Colonic mucosa (tissue), 4 donors: ENCODE results near the gene RAI1. TPM values are rescaled to one million over a fixed set of nuclear protein-coding genes. Genes with fewer than 3 reads are reported as not detected.

Source experiments
- DNase-seq: peaks from one replicate; pipeline ENCODE4 v3.0.0-alpha.2; 2020
- H3K27ac ChIP-seq: fragments of 200-600 bp; one replicate; pipeline ENCODE4 v1.8.0; 2021
- H3K27me3 ChIP-seq: fragments of 200-600 bp; one replicate; pipeline ENCODE4 v1.8.0; 2021
- H3K36me3 ChIP-seq: fragments of 200-600 bp; one replicate; pipeline ENCODE4 v1.8.0; 2021
- H3K4me1 ChIP-seq: fragments of 200-600 bp; one replicate; pipeline ENCODE4 v1.8.0; 2021; ENCODE audit warnings: mild to moderate bottlenecking
- H3K4me3 ChIP-seq: fragments of 200-600 bp; one replicate; pipeline ENCODE4 v1.8.0; 2021
- H3K9ac ChIP-seq, 2 donors: one replicate each; pipeline ENCODE4 v1.7.0; 2013; ENCODE audit warnings: control low read depth in 2 of 2, low read depth in 2 of 2, low read length in 2 of 2
- H3K9me3 ChIP-seq: fragments of 200-600 bp; one replicate; pipeline ENCODE4 v1.8.0; 2021
- intact Hi-C: fragments of 100-400 bp; cut with DNase I; formaldehyde crosslinking; loops from one replicate; pipeline ENCODE4 v1.14.1; 2022
- total RNA-seq, 2 donors: library from RNA; stranded (reverse); fragmentation: NEBNext Ultra II Directional in 1 of 2; extraction: Animal tissue kit (Norgen Biotek cat#: 25700) in 1 of 2; gene quantifications; one replicate each; pipeline ENCODE4 v1.2.1, GENCODE V29; 2021
- TF ChIP-seq, protein P1 (sequence below): fragments of 200-600 bp; IDR thresholded peaks from one replicate; pipeline ENCODE4 v1.8.0; 2022; ENCODE audit warnings: antibody characterized with exemption, mild to moderate bottlenecking
- donor health status: healthy.
- donor health status: DM: no; HTN: no; CAD: no.
- donor health status: DM: no; HTN: no; CAD: no.

The RAI1 gene
- total RNA-seq, 2 donors from 2014 or later, result 21.8 to 24.5 TPM

DNA sequence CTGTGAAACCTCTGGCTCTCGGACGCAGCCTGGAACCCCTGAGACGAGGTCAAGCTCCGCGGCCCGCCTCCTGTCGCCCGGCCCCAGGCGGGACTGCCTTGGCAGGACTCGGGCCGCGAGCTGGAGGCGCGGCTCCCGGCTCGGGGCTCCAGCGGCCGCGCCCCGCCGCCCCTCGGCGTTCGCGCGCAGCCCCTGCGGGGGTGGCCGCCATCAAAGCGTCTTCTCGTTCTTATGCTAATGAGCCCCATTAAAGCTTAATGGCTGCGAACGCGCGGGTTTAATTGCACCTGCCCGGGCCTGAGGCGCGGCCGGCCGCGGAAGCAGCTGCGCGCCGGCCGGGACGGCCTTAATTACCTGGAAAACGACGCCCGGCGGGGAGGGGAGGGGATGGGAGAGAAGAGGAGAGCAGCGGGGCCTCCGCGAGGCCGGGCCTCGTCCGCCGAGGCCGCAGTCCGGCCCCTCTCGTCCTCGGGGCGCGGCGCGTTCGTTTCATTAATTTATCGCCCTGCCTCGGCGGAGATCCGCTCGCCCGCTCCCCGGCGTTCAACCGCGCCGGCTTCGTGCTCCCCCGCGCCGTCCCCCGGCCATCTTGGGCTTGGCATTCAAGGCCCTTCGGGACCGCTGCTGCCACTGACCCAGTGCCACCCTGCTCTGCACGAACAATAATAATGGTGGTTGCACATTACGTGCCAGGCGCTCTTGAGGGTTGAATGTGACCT, 19.2 kb downstream of the RAI1 start:
- TF ChIP-seq, protein P1, sequence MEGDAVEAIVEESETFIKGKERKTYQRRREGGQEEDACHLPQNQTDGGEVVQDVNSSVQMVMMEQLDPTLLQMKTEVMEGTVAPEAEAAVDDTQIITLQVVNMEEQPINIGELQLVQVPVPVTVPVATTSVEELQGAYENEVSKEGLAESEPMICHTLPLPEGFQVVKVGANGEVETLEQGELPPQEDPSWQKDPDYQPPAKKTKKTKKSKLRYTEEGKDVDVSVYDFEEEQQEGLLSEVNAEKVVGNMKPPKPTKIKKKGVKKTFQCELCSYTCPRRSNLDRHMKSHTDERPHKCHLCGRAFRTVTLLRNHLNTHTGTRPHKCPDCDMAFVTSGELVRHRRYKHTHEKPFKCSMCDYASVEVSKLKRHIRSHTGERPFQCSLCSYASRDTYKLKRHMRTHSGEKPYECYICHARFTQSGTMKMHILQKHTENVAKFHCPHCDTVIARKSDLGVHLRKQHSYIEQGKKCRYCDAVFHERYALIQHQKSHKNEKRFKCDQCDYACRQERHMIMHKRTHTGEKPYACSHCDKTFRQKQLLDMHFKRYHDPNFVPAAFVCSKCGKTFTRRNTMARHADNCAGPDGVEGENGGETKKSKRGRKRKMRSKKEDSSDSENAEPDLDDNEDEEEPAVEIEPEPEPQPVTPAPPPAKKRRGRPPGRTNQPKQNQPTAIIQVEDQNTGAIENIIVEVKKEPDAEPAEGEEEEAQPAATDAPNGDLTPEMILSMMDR, result no peak
- intact Hi-C loops, result no loop called here
- H3K27me3 ChIP-seq, result no peaks in the 10 kb centered on the region
- H3K9me3 ChIP-seq, result no peaks in the 10 kb centered on the region
- peak overlapping the region; percentile 38 for H3K4me3 ChIP-seq
- H3K27ac ChIP-seq, result no peak overlapping the region
- no peaks in the 10 kb centered on the region for H3K36me3 ChIP-seq
- DNase-seq, result peak; percentile 73
- H3K4me1 ChIP-seq, result peaks cover 27% of the 10 kb centered on the region
- peak overlapping the region; percentile 37 to 41 for H3K9ac ChIP-seq

DNA sequence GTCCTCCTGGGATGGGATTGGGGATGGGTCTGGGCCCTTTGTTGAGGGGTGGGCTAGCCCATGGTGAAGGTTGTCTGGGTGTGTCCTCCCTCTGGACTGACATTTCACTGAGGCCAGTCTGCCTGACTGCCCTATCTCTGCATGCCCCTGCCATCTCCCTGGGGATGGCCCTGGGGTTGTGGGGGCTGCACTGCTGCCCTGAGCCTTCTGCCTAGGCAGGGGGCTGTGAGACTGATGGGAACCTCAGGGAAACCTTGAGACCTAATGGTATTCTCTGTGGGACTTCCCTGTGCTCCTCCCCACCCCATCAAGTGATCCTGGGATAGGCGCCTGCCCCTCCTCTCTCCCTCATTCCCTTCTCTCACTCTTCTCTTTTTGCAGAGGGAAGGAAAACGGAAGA, 19.9 kb downstream of the RAI1 start:
- TF ChIP-seq, protein P1, result no peak
- DNase-seq, result no peak
- H3K27me3 ChIP-seq, result no peaks in the 10 kb centered on the region
- intact Hi-C loops, result no loop called here
- H3K27ac ChIP-seq, result no peak overlapping the region
- H3K4me3 ChIP-seq, result no peak overlapping the region
- H3K4me1 ChIP-seq, result peaks cover 27% of the 10 kb centered on the region
- H3K9ac ChIP-seq, result peak overlapping the region in 1 of 2 donors; percentile 41
- H3K9me3 ChIP-seq, result no peaks in the 10 kb centered on the region
- H3K36me3 ChIP-seq, result no peaks in the 10 kb centered on the region

- Histone ChIP-seq H3K4me1 (peaks cover 23% of the 10 kb centered on the region), H3K9me3 (no peaks in the 10 kb centered on the region), H3K4me3 (no peak overlapping the region), H3K36me3 (no peaks in the 10 kb centered on the region), H3K9ac (no peak overlapping the region), H3K27me3 (no peaks in the 10 kb centered on the region), H3K27ac (no peak overlapping the region)
- DNase-seq, result no peak
- intact Hi-C loops, result no loop called here
- TF ChIP-seq, protein P1, result no peak
These were observed 20.4 kb downstream of the RAI1 start for GRCh38 chr17:17701658-17702057.

DNA sequence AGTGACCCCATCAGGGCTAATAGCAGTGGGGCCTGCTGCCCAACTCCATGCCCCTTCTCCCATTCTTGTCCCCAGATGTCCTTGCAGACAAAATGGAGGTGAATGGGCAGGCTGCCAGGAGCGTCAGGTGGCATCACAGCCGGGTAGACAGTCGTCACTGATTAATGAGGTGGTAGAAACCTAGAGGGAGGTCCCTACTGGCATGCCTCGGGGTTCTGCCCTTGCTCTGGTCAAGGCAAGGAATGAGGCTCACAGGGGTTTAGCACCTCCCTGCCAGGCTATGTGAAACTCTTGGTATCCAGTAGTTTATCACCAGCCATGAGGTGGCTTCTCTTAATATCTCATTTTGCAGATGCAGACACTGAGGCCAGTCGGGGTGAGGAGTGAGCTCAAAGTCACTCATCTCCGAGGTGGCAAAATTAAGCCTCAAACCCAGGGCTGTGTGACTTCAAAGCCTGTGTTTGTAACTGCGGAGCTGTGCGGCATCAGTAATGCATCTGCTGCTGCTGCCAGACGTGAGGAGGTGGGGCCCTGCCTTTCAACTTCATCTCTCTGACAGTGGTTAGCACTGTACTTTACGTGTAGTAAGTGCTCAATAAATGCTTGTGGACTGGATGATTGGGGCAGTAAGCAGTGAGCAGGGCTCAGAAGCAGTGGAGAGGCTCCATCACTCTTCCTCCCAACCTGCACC, 21.3 kb downstream of the RAI1 start:
- Histone ChIP-seq H3K4me1 (peaks cover 14% of the 10 kb centered on the region), H3K36me3 (no peaks in the 10 kb centered on the region), H3K27me3 (no peaks in the 10 kb centered on the region), H3K9me3 (no peaks in the 10 kb centered on the region), H3K27ac (no peak overlapping the region), H3K4me3 (no peak overlapping the region), H3K9ac (peak overlapping the region in 1 of 2 donors; percentile 4)
- no peak for DNase-seq
- intact Hi-C loops, result no loop called here
- TF ChIP-seq, protein P1, result no peak

GRCh38 chr17:17703140-17703919, 22.1 kb downstream of the RAI1 start:
- Histone ChIP-seq H3K9ac (peak overlapping the region in 1 of 2 donors; percentile 4), H3K27me3 (no peaks in the 10 kb centered on the region), H3K9me3 (no peaks in the 10 kb centered on the region), H3K4me3 (no peak overlapping the region), H3K27ac (no peak overlapping the region), H3K4me1 (peaks cover 13% of the 10 kb centered on the region), H3K36me3 (no peaks in the 10 kb centered on the region)
- no peak for DNase-seq
- TF ChIP-seq, protein P1, result no peak
- intact Hi-C loops, result no loop called here
